Neuronal stem cell (in vitro differentiated cells): ENCODE results near the gene AK9.
A peak's percentile ranks its signal among the peaks of the same experiment; 100 is the strongest.

Source experiments
- DNase-seq: peaks from one replicate; pipeline ENCODE4 v3.0.0-alpha.2; 2013; ENCODE audit warnings: low spot score
- H2AFZ ChIP-seq: one replicate; pipeline ENCODE4 v1.6.1; 2013; ENCODE audit warnings: mild to moderate bottlenecking, low read length, inconsistent platforms
- H2AK5ac ChIP-seq: 2 replicates; pipeline ENCODE4 v1.6.1; 2013; ENCODE audit warnings: low read depth, mild to moderate bottlenecking, inconsistent platforms, low read length, moderate library complexity, mixed read lengths
- H2BK120ac ChIP-seq: 2 replicates; pipeline ENCODE4 v1.6.1; 2013; ENCODE audit warnings: low read depth, mild to moderate bottlenecking, inconsistent platforms, low read length, moderate library complexity, mixed read lengths
- H2BK12ac ChIP-seq: one replicate; pipeline ENCODE4 v1.6.1; 2013; ENCODE audit warnings: low read length, inconsistent platforms
- H2BK15ac ChIP-seq: 2 replicates; pipeline ENCODE4 v1.6.1; 2013; ENCODE audit warnings: mild to moderate bottlenecking, low read length, inconsistent platforms, mixed read lengths
- H2BK5ac ChIP-seq: one replicate; pipeline ENCODE4 v1.6.1; 2013; ENCODE audit warnings: inconsistent platforms, mild to moderate bottlenecking, low read length, moderate library complexity
- H3K14ac ChIP-seq: one replicate; pipeline ENCODE4 v1.6.1; 2013; ENCODE audit warnings: low read length, inconsistent platforms
- H3K18ac ChIP-seq: 2 replicates; pipeline ENCODE4 v1.6.1; 2013; ENCODE audit warnings: low read length, inconsistent platforms
- H3K23ac ChIP-seq: 2 replicates; pipeline ENCODE4 v1.6.1; 2013; ENCODE audit warnings: low read depth, mild to moderate bottlenecking, mixed read lengths, low read length, inconsistent platforms; ENCODE audit not compliant: poor library complexity
- H3K27ac ChIP-seq: replicated peaks from 3 replicates; pipeline ENCODE4 v1.5.1; 2013; ENCODE audit warnings: low read length, inconsistent platforms
- H3K27me3 ChIP-seq, 3 experiments: 2 replicates each; pipeline ENCODE4 v1.6.1; 2013; ENCODE audit warnings: low read length in 3 of 3, mild to moderate bottlenecking in 2 of 3, inconsistent platforms in 1 of 3, low read depth in 1 of 3, mixed read lengths in 1 of 3, moderate library complexity in 1 of 3; ENCODE audit not compliant: control insufficient read depth in 3 of 3, insufficient read depth in 3 of 3
- H3K36me3 ChIP-seq, 2 donors: replicated peaks in 1 of 2; 2 replicates each; pipeline ENCODE4 v1.6.1; 2013; ENCODE audit warnings: low read length in 2 of 2; ENCODE audit not compliant: control insufficient read depth in 2 of 2, insufficient read depth in 2 of 2
- H3K4ac ChIP-seq: 2 replicates; pipeline ENCODE4 v1.6.1; 2013; ENCODE audit warnings: inconsistent platforms, mild to moderate bottlenecking, low read length, moderate library complexity
- H3K4me1 ChIP-seq, 2 donors: 1 replicate in 1 of 2; 2 replicates in 1 of 2; pipeline ENCODE4 v1.6.1; 2013; ENCODE audit warnings: low read length in 2 of 2, low read depth in 1 of 2; ENCODE audit not compliant: control insufficient read depth in 2 of 2, insufficient read depth in 1 of 2
- H3K4me2 ChIP-seq: one replicate; pipeline ENCODE4 v1.6.1; 2013; ENCODE audit warnings: mild to moderate bottlenecking, low read length, inconsistent platforms; ENCODE audit not compliant: insufficient read depth, poor library complexity, severe bottlenecking
- H3K4me3 ChIP-seq, 2 donors: 2 replicates each; pipeline ENCODE4 v1.5.1; 2013; ENCODE audit warnings: low read length in 2 of 2, mild to moderate bottlenecking in 2 of 2, inconsistent platforms in 1 of 2, moderate library complexity in 1 of 2
- H3K79me1 ChIP-seq: one replicate; pipeline ENCODE4 v1.6.1; 2013; ENCODE audit warnings: low read depth, mild to moderate bottlenecking, inconsistent platforms, low read length, moderate library complexity
- H3K9ac ChIP-seq: one replicate; pipeline ENCODE4 v1.6.1; 2013; ENCODE audit warnings: mild to moderate bottlenecking, low read depth, low read length, inconsistent platforms; ENCODE audit not compliant: poor library complexity
- H3K9me3 ChIP-seq, 2 donors: replicated peaks in 1 of 2; 2 replicates each; pipeline versions ENCODE3 to v1.6.1; 2013; ENCODE audit warnings: low read length in 2 of 2, mild to moderate bottlenecking in 2 of 2, inconsistent platforms in 1 of 2, low read depth in 1 of 2, mixed read lengths in 1 of 2, moderate library complexity in 1 of 2; ENCODE audit not compliant: control insufficient read depth in 2 of 2, insufficient read depth in 1 of 2
- H4K8ac ChIP-seq: one replicate; pipeline ENCODE4 v1.6.1; 2013; ENCODE audit warnings: low read depth, mild to moderate bottlenecking, inconsistent platforms, low read length, moderate library complexity
- H4K91ac ChIP-seq: one replicate; pipeline ENCODE4 v1.6.1; 2013; ENCODE audit warnings: low read length, low read depth, mild to moderate bottlenecking, inconsistent platforms; ENCODE audit not compliant: poor library complexity
- WGBS, 2 donors: extraction: QIAGEN DNeasy Blood & Tissue Kit; methylation state at CpG; one replicate each; pipeline ENCODE4 v1.1.7; 2013; ENCODE audit warnings: missing lambda C conversion rate in 2 of 2, mixed read lengths in 1 of 2; ENCODE audit not compliant: insufficient read length in 2 of 2, insufficient replicate concordance in 1 of 2; ENCODE audit errors: extremely low coverage in 2 of 2; 5-methylcytosine and 5-hydroxymethylcytosine counted together

AK9 gene

DNA sequence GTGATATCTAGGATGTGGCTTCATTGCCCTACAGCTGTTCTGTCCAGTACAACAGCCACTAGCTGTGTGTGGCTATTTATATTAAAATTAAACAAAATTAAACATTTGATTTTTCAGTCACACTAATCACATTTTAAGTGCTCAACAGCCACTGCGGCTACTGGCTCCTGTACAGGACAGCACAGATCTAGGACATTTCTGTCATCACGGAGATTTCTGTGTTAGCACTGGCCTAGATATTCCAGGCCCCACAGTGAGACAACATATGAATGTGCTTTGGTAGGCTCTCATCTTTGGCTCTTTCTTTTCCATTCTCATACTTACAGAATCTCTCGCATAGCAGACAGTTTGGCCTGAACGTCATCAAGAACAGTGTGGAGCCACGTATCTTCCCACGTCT lies 159.6 kb downstream of the AK9 start:
- no peaks in the 10 kb centered on the region for H3K36me3 ChIP-seq
- H3K18ac ChIP-seq = no peak overlapping the region
- H2AK5ac ChIP-seq = no peak overlapping the region
- no peak overlapping the region for H3K27ac ChIP-seq
- no peaks in the 10 kb centered on the region for H3K9me3 ChIP-seq
- no CpG with 5 or more reads among the region's 6 CpGs for WGBS, 2 donors
- no peak overlapping the region for H3K23ac ChIP-seq
- H3K14ac ChIP-seq = no peak overlapping the region
- H2BK12ac ChIP-seq = no peak overlapping the region
- no peak overlapping the region for H4K8ac ChIP-seq
- H2BK15ac ChIP-seq = no peak overlapping the region
- H3K4me2 ChIP-seq = no peak overlapping the region
- no peak overlapping the region for H2BK120ac ChIP-seq
- H3K27me3 ChIP-seq = no peaks in the 10 kb centered on the region
- H3K9ac ChIP-seq = no peak overlapping the region
- H3K4me1 ChIP-seq = no peaks in the 10 kb centered on the region
- H2AFZ ChIP-seq = no peak overlapping the region
- no peaks in the 10 kb centered on the region for H3K79me1 ChIP-seq
- no peak overlapping the region for H3K4ac ChIP-seq
- no peak overlapping the region for H2BK5ac ChIP-seq
- DNase-seq = no peak
- H4K91ac ChIP-seq = no peak overlapping the region
- H3K4me3 ChIP-seq = no peak overlapping the region

DNA sequence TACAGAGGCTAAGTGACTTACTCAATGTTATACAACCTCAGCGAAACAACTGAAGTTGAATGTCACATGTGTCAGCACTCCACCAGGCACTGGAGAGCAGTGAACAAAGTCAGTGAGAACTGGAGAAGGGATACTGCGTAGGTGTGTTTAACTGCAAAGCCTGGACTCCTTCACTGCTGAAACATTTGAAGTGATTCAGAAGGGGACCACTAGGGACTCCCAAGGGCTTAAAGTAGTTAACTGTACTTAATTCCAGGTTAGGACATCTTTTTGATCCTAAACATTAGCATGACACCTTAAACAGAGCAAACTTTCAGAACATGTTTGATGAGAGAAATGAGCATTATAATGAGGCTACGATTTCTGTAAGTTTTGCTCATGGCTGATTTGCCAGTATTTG lies 163.0 kb downstream of the AK9 start:
- Histone ChIP-seq H2AFZ (no peak overlapping the region), H3K27me3 (no peaks in the 10 kb centered on the region), H3K18ac (no peak overlapping the region), H3K4me2 (no peak overlapping the region), H4K91ac (no peak overlapping the region), H3K79me1 (no peaks in the 10 kb centered on the region), H3K4me3 (no peak overlapping the region), H2BK12ac (no peak overlapping the region), H4K8ac (no peak overlapping the region), H2BK120ac (no peak overlapping the region), H3K27ac (no peak overlapping the region), H2BK15ac (no peak overlapping the region), H2BK5ac (no peak overlapping the region), H3K36me3 (no peaks in the 10 kb centered on the region), H3K9me3 (peaks cover 0 to 3% of the 10 kb centered on the region in 2 donors), H2AK5ac (no peak overlapping the region), H3K9ac (no peak overlapping the region), H3K23ac (no peak overlapping the region), H3K14ac (no peak overlapping the region), H3K4ac (no peak overlapping the region), H3K4me1 (no peaks in the 10 kb centered on the region)
- WGBS, 2 donors = no CpG with 5 or more reads among the region's 3 CpGs
- no peak for DNase-seq

DNA sequence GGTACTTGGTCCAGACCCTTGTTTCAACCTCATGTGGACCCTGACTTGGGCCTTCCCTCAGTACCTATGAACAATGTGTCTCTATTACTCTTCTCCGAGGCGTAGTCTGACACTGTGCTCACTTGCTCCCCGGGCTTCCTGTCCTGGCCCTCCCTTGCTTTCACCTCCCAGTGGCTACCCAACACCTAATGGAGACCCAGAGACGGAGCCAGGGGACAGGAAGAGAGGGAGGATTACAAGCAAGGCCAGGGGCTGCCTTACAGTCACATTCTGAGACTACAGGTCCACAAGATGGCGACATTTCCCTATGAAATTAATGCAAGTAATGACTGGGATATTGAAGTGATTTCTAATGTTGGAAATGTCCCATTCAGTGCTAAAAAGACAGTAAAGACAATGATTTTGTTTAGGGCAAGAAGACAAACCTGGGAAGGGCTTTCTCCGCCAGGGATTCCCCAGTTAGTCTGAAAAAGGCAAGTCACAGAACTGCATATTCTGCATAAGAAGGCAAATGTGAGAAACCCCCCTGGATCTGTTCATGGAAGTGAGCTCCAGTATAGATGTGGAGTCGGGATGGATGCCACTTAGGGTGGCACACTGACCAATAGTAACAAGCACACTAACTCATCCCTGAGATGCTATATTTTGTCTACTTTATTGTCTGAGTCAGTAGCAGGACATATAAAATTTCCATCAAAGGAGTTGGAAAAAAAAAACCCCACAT lies 163.9 kb downstream of the AK9 start:
- Histone ChIP-seq H3K4me2 (no peak overlapping the region), H2BK12ac (no peak overlapping the region), H2BK120ac (no peak overlapping the region)

DNA sequence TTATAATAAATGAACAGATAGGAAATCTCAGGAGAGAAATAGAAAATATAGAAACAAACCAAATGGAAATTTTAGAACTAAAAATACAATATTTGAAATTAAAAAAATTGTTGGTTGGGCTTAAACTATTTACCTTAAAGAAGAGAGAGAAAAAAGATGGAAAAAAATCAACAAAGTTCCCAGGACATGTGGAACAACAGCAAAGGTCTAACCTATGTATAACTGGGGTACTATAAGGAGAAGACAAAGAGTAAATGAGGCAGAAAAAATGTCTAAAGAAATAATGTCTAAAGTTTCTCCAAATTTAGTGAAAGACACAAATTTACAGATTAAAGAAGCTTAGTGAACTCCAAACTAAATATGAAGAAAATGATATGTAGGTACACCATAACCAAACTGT lies 166.9 kb downstream of the AK9 start:
- Histone ChIP-seq H3K36me3 (no peaks in the 10 kb centered on the region), H4K8ac (no peak overlapping the region), H3K9ac (no peak overlapping the region), H3K27me3 (no peaks in the 10 kb centered on the region), H4K91ac (no peak overlapping the region), H3K4me2 (no peak overlapping the region), H3K4me1 (no peaks in the 10 kb centered on the region), H3K4me3 (no peak overlapping the region), H2BK120ac (no peak overlapping the region), H3K27ac (no peak overlapping the region), H2BK12ac (no peak overlapping the region), H2AK5ac (no peak overlapping the region), H3K23ac (no peak overlapping the region), H3K9me3 (peaks cover 0 to 3% of the 10 kb centered on the region in 2 donors), H2BK5ac (no peak overlapping the region), H3K4ac (no peak overlapping the region), H2BK15ac (no peak overlapping the region), H3K18ac (no peak overlapping the region), H3K14ac (no peak overlapping the region), H2AFZ (no peak overlapping the region), H3K79me1 (no peaks in the 10 kb centered on the region)
- no peak for DNase-seq

More for the DNA sequence above, 163.9 kb downstream of the AK9 start:
- Histone ChIP-seq H3K18ac (no peak overlapping the region), H3K36me3 (no peaks in the 10 kb centered on the region), H3K9ac (no peak overlapping the region), H3K27ac (no peak overlapping the region), H2AFZ (peak overlapping the region; percentile 67), H3K27me3 (no peaks in the 10 kb centered on the region), H3K4ac (no peak overlapping the region), H3K4me1 (no peaks in the 10 kb centered on the region), H2BK5ac (no peak overlapping the region), H4K91ac (no peak overlapping the region), H3K23ac (no peak overlapping the region), H3K14ac (no peak overlapping the region), H2AK5ac (no peak overlapping the region), H3K79me1 (no peaks in the 10 kb centered on the region), H3K9me3 (peaks cover 0 to 3% of the 10 kb centered on the region in 2 donors), H3K4me3 (no peak overlapping the region), H2BK15ac (no peak overlapping the region), H4K8ac (no peak overlapping the region)
- WGBS, 2 donors = no CpG with 5 or more reads among the region's 7 CpGs
- peak; percentile 61 for DNase-seq
